Measurements from ENCODE around the gene ESD.
A peak's percentile ranks its signal among the peaks of the same experiment; 100 is the strongest.
"Not testable (repeated sequence)": the region's sequence is repeated elsewhere in the genome, so short reads cannot be mapped to it uniquely, and the experiment has no call there.

The ESD gene

DNA sequence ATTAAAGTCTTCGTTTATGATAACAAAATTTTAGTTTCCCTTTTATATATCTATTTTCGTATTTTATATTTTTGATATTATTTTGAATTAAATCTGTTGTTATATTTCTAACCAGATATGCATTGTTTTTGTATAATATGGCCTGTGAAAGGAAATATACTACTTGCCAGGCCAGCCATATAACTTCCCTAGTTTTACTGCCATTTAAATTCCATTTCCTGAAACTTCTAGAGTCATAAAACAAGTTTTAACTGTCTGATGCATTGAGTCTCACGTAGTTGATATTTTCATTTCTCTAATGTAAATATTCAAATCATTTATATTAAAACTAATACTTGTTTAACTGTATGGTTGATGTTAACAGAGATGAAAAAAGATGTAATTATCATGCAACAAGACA lies 13.5 kb downstream of the ESD start:
- no peak for DNase-seq

DNA sequence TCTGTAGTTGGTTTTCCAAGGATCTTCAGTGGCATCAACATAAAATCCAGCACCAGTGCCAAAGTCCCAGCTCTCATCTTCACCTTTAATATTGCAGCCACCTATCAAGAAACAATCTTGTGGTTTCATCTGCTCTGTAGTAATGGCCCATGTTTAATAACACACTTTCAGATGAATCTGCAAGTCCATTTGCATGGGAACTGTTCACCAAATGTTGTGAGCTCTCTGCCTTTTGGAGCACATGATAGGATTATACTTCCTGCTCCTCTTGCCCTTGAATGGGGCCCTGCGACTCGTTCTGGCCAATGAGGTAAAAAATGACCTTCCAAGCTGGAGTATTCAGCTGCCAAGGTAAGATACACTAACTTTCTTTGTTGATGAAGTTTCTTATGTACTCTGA lies 14.3 kb downstream of the ESD start:
- DNase-seq: no peak

DNA sequence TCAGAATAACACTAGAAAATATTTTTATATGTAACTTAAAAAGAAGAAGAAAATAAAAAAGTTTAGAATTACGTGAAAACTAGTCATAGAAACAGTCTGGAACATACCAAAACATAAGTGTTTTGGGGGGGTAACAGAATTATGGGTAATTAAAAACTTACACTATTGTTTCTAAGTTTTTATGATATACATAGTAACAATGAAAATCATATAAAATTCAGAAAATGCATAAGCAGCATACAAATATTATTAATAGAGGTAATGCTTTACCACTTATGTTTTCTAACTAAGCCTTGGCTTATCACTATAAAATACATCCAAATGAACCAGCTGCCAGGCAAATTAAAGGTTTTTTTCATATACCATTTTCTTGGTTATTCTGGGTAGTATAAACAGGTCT lies 14.9 kb downstream of the ESD start:
- DNase-seq: no peak

DNA sequence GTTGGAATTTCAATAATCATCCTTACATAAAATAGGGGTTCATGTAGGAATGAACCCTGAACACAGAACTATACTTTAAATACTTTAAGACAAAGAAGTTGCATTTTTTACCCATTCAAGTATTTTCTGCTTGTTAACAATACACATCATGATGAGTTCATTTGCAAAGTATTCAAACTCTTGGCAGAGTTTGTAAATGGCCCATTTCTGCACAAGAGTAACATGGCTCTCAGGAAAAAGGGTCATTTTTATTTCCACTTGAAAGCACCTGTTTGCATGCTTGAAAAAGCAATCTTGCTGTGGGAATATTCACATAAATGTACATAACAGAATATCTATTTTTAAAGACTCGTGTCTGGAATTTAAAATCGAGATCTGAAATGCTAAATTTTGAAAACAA lies 18.1 kb downstream of the ESD start:
- no peak for DNase-seq

DNA sequence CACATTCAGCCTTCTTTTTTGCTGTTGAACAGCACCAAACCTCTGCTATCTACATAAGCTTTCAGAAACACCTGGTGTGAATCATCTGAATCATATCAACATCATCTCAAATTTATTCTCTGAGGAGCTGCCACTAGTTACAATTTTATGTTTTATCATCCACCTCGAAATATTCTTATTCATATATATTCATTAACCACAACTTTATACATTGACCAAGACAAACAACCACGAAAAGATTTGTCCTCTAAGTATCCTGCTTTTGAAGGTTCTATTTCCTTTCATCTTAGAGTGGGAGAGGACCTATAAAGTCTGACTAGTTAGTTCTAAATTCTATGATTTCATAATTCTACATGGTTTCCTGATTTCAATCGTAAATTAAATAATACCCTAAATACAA lies 18.9 kb downstream of the ESD start:
- DNase-seq: no peak

DNA sequence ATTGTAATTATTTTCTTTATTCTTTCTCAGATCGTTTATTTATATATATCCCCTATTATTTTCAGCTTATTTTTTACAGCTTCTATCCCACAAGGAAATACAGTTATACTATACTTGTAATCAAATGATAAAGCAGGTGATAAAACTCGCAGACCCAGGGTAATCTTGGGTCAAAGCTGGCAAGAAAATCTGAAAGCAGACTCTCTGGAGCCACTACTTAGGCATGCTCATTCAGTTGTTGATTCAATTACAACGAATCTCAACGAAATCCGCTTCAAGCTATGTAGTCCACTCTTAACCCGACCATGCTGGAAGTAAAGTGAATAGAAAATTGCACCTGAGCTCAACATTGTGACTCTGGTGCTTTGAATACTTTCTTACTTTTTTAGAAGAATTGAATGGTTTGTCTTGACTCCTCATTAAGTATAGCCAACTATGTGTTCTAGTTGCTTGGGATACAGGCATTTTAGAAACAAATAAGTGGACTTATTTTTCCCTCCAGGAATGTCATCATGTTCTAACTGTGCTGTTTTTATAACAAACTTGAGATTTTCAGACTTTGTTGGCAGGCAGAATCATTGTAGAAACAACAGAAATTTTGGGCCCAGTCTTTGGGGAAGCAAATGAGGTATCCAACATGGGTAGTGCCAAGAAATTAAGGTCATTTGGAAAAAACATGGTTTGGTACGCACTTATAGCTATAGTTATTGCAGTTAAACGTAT lies 21.4 kb downstream of the ESD start:
- no peak for DNase-seq

DNA sequence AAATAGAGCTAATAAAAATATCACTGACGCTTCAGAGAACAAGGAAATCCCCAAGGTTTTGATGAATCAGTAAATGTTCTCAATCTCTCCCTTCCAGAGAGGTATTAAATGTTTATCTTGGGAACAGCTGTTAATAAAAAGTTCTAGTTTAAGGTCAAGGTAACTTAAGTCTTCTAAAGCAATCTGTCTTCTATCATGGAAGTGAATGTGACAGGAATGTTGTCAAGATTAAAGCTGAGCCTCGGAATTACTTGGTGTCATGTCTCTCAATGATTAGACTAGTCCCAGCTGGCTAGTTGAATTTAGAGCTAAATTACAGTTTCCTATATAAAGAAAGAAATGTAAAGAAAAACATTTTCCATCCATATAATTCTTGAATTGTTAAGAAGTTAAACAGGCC lies 23.4 kb downstream of the ESD start:
- no peak for DNase-seq

DNA sequence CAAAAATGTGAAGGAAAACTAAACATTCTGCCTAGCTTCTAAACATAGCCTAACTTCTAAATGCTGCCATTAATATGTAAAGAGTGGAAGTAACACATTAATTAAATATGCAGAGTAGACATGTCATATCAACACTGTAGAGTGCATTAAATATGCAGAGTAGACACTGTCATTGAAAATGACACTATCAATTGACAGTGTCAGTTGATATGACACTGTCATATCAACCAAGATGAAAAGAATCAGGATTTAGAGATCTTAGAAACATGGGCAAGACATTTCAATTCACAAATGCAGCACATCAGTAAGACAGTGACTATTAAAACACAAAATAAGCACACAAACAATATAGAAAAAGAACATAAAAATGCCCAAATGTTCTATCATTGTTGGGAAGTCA lies 25.3 kb downstream of the ESD start:
- DNase-seq: no peak

DNA sequence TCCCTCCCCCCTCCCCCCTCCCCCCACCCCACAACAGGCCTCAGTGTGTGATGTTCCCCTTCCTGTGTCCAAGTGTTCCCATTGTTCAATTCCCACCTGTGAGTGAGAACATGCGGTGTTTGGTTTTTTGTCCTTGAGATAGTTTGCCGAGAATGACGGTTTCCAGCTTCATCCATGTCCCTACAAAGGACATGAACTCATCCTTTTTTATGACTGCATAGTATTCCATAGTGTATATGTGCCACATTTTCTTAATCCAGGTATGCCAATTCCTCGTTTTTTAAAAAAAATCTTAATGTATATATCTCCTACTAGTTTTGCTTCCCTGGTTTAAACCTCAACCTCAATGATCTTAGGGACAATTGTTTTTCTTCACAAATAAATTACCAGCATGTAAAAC lies 27.0 kb downstream of the ESD start:
- DNase-seq: not testable (repeated sequence)

DNA sequence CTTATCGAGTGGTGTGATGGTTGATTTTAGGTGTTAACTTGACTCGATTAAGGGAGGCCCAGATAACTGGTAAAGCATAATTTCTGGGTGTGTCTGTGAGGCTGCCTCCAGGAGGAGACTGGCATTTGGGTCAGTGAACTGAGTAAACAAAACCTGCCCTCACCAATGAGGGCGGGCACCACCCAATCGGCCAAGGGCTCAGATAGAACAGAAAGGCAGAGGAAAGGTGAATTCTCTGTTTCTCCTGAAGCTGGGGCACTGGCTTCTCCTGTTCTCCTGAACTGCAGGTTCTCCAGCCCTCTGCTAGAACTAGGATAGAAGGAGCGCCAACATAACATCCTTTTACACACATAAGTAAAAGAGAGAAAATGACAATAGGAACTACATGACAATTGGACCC lies 35.1 kb downstream of the ESD start:
- DNase-seq: no peak

DNA sequence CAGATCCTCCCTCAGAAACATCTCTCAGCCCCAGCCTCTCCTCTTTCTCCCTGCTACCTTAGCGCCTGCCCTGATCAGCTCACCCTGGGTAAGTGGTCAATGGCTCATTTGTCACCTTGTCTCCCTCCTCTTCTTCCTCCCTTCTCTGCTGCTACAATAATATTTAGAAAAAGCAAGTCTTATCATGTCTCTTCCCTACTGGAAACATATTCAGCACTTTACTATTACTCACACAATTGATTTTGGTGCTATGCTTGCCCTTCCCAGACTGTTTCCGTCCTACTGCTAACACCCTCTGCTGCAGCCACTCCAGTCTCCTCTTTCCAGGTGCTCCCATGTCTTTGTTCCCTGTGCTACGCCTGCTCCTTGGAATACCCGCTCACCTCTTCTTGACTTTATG lies 35.8 kb downstream of the ESD start:
- no peak for DNase-seq

DNA sequence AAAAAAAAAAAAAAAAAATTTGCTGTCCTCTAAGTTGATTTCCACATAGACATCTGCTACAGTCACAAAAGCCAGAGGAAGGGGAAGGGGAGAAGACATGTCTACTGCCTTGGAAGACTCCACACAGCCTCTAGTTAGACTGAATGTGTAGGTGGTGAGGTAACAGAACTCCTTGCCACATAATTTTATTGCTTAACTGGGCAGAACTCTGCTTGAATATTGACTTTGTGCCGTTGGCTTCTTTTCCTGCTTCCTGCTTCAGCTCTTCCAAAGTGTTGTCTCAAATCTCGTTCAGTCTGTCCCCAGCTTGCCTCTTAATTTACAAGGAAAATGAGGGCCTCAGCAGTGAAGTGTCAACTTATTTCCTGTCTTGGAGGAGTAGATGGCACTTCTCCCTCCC lies 37.1 kb downstream of the ESD start:
- peak; percentile 60 to 63 for DNase-seq

DNA sequence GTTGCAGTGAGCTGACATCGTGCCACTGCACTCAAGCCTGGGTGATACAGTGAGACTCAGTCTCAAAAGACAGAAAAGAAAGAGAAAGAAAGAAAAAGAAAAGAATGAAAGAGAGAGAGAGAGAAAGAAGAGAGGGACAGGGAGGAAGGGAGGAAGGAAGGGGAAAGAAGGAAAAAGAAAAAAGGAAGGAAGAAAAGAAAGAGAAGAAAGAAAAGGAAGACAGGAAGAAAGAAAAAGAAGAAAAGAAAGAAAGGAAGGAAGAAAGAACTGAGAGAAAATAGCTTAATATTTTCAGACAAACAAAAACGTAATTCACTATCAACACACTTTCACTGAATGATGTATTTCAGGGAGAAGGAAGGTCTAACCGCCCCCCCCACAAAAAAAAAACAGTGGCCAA lies 39.3 kb downstream of the ESD start:
- DNase-seq: no peak

DNA sequence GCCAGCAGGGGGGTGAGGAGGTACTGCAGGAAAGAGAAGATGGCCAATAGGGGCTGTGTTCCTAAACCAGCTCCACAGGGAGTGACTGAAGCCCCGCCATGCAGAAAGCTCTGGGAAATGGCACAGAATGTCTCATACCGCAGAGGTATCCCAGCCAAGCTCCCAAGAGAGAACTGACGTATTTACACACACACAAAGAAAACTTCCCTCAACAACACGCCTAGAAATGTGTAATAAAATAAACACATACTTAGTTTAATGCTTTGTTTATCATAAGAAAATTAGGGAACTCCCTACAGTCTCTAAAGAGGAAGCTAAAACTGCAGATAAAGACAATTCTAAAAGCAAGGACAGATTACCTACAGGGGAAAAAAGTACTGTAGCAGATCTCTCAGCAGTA lies 40.0 kb downstream of the ESD start:
- DNase-seq: peak; percentile 54 to 67

DNA sequence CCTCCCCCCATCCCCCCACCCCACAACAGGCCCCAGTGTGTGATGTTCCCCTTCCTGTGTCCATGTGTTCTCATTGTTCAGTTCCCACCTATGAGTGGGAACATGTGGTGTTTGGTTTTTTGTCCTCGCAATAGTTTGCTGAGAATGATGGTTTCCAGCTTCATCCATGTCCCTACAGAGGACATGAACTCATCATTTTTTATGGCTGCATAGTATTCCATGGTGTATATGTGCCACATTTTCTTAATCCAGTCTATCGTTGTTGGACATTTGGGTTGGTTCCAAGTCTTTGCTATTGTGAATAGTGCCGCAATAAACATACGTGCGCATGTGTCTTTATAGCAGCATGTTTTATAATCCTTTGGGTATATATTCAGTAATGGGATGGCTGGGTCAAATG lies 41.5 kb downstream of the ESD start:
- not testable (repeated sequence) for DNase-seq

DNA sequence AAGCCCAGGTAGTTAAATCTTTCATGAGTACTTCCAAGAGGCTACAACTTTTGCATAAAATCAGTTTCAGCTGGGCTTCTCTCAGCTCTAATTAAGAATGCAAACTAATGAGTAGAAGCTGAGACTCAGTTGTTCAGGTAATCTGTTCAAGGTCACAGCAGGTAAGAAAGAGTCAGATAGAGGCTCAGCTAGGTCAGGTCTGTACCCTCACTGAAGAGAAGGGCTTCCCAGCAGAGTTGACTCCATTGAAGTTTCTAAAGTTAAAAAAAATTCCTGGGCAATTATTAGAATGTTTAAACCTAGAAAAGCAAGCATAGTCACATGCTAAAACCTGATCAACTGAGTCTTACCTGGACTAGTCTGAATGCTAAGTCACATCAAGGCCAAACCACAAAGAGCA lies 42.1 kb downstream of the ESD start:
- no peak for DNase-seq

DNA sequence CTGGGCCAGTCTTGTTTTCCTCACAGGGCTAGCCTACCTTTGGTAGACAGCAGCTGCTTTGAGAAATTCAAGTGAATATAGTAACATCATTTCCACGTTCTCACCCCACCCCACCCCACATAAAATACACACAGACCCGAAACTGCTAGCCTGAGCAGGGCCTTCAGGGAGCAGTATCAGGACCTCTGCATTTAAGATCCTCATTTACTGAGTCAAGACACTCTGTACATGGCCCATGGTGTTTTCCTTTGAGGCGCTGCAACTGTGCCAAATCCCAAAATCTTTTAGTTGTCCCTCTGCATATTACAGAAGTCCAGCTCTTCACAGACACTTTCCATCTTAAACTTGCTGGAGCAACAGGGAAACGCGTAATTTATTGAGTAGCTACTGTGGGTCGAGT lies 43.0 kb downstream of the ESD start:
- DNase-seq: no peak

DNA sequence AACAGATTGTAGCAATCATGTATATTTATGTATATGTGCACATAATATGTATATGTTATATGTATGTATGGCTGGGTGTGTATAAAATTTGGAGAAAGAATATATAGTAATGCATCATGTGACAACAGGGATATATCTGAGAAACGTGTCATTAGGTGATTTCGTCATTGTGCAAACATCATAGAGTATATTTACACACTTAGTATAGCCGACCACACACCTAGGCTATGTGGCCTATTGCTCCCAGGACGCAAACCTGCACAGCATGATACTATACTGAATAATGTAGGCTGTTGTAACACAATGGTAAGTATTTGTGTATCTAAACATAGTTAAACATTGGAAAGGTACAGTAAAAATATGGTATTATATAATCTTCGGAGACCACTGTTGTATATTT lies 43.8 kb downstream of the ESD start:
- no peak for DNase-seq

DNA sequence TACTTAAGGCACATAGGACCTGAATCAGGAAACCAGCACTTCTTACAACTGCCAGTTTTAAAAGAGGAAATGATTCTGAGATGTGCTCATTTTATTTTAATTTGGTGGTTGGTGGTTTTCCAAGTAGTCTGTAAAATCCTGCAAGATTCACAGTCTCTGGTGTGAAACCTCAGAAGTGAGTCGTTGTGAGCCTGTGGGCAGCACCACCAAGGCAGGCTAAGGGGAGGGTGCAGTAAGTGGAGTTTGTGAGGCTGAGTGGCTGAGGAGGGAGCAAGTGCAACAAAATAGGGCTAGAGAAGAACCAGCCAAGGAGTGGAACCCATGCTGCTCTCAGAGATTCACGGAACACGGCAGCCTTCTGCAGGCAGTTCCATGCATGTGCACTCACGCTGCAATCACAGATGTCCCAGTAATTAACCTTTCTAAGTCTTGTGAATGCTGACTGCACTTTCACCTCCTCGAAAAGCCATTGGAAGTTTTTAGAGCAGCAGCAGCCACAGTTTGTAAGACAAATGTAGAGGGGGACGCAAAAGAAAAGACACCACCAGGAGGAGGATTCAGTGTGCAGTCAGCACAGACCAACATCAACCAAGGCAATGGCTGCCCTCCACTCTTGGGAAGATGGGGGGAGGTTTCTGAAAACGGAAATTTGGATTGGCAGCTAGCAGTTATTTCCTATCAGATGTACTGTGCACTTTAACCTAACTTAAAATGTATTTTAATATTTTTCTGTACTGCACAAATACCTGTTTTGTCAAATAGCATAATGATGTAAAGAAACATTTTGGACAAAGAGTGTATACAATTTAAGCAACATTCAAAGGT lies 44.9 kb downstream of the ESD start:
- peak; percentile 75 to 78 for DNase-seq

DNA sequence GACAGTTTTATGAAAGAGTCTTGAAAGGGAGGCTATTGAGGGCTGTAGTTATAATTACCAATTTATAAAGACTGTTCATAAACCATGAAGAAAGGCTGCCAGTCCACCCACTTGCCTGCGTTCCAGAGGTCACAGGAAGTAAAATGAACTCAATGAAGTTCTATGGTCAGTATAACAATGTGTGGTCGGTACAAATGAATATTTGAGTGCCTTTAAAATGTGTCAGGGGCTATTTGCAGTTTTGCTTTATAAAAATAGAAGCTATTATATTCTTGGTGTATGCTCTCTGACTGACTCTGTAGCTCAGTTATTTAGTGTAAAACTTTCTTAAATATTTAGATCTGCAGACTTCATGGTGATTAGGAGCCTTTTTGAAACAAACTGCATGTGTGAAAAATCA lies 47.0 kb downstream of the ESD start:
- no peak for DNase-seq

DNA sequence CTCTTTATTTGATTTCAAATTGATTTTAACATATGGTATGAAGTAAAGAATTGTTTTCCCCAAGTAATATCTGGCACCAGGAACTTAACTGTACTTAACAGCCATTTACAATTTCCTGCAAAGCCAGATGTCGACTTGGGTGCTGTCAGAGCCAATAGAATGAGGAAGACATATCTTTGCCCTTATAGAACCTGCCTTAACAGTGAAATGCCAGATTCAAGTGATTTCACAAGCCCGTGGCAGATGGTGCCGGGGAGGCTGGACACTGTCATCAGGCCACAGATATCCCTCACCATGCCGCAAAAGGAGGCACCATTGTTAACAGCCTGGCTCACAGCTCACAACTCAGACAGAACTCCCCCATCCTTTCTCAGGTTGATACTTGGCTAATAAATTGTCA lies 48.7 kb downstream of the ESD start:
- no peak for DNase-seq

DNA sequence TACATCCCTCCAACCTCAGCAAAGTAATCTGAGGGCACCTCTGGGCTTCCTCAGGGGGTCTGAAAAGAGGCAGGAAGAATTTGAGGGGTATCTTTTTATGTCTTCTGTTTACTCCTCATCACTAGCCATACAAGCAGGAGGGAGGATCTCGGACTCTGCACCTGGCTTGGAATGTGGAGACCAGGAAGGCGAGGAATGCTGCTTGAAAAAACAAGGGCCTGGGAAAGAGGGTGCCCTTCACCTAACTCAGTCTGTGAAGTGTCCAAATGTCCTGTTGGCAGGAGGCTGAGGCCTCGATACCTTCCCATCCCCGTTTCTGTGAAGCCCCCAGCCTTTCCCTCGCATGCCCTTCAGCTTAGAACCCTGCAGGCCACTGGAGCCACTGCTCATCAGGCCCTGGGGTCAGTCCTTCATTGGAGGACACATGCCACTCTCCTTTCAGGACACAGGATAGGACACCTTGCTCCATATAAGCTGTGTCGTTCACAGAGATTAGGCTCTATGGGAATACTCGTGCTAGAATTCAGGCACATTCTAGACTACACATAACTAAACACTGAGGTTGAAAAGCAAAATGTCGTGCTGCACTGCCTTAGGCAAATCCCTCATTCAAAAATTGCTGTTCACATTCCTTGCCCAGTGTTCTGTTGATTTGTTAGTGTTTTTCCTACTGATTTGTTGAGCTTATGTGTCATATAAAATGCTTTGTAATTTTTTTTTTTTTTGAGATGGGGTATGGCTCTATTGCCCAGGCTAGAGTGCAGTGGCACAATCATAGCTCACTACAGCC lies 49.7 kb downstream of the ESD start:
- DNase-seq: no peak

DNA sequence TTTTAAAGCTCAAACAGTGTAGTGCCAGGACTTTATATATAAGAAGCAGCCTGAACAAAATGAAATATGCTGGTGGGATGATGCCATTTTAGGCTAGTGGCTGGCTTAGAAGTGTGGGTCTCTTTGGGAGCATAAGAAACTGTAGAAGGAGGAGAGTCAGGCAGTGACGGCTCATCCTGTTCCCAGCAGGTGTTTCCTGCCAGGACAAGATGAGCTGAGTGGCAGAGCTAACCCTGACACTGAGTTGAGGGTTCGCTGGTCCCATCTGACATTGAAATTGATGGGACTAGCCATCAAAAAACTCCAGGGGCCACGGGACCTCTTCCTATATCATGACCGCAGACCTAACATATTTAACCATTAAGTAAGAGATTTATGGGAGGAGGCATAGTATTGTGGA lies 51.3 kb downstream of the ESD start:
- no peak for DNase-seq

DNA sequence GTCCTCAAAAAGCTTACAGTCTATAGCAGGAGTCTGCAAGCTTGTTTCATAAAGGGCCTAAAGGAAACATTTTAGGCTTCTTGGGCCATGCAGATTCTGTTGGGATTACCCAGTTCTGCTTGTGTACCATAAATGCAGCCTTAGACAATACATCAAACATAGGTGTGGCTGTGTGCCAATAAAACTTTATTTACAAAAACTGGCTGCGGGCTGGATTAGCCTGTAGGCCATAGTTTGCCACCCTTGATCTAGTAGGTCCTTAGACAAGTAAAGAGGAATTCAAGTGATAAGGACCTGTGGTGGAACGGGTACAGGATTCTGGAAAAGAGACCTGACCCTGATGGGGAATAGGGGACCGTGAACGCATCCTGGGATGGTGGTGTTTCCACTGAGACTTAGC lies 51.9 kb downstream of the ESD start:
- no peak for DNase-seq
